Smooth muscle cell (in vitro differentiated cells): Measurements from ENCODE around the gene DNTT. TPM values are rescaled to one million over a fixed set of nuclear protein-coding genes. Genes with fewer than 3 reads are reported as not detected.
A peak's percentile ranks its signal among the peaks of the same experiment; 100 is the strongest.

Experiments
- DNase-seq: peaks from one replicate; lab custom pipeline; 2025; ENCODE audit not compliant: unreplicated experiment; lab: John Stamatoyannopoulos, UW
- H2AFZ ChIP-seq: fragments of 200-600 bp; sonication (generic); 2 replicates; pipeline ENCODE4 v1.6.0; 2016; ENCODE audit warnings: antibody characterized with exemption, low read depth, mild to moderate bottlenecking
- H3F3A ChIP-seq: fragments of 200-600 bp; sonication (generic); 2 replicates; pipeline ENCODE4 v1.6.0; 2017; ENCODE audit warnings: antibody characterized with exemption, low read depth
- H3K27ac ChIP-seq: fragments of 200-600 bp; sonication (generic); 2 replicates; pipeline ENCODE4 v1.5.1; 2016; ENCODE audit warnings: low read depth, mild to moderate bottlenecking
- H3K27me3 ChIP-seq: fragments of 200-600 bp; sonication (generic); 2 replicates; pipeline ENCODE4 v1.6.1; 2016; ENCODE audit warnings: low read depth, mild to moderate bottlenecking
- H3K36me3 ChIP-seq: fragments of 200-600 bp; sonication (generic); 2 replicates; pipeline ENCODE4 v1.5.1; 2016; ENCODE audit warnings: low read depth
- H3K4me1 ChIP-seq: fragments of 200-600 bp; sonication (generic); 2 replicates; pipeline ENCODE4 v1.5.1; 2016; ENCODE audit warnings: low read depth
- H3K4me2 ChIP-seq: fragments of 200-600 bp; sonication (generic); 2 replicates; pipeline ENCODE4 v1.6.0; 2016; ENCODE audit warnings: mild to moderate bottlenecking
- H3K4me3 ChIP-seq: fragments of 200-600 bp; sonication (generic); 2 replicates; pipeline ENCODE4 v1.5.1; 2016; ENCODE audit warnings: mild to moderate bottlenecking
- H3K79me2 ChIP-seq: fragments of 200-600 bp; sonication (generic); 2 replicates; pipeline ENCODE4 v1.6.0; 2016; ENCODE audit warnings: low read depth, mild to moderate bottlenecking
- H3K9ac ChIP-seq: fragments of 200-600 bp; sonication (generic); 2 replicates; pipeline ENCODE4 v1.6.0; 2016; ENCODE audit warnings: low read depth
- H3K9me3 ChIP-seq: fragments of 200-600 bp; sonication (generic); replicated peaks from 2 replicates; pipeline ENCODE4 v1.5.1; 2016; ENCODE audit warnings: low read depth
- H4K20me1 ChIP-seq: fragments of 200-600 bp; sonication (generic); 2 replicates; pipeline ENCODE4 v1.6.0; 2016; ENCODE audit warnings: low read depth
- WGBS: methylation state at CpG from one replicate; pipeline ENCODE4 v1.1.7; 2016; ENCODE audit warnings: low lambda C conversion rate; 5-methylcytosine and 5-hydroxymethylcytosine counted together
- polyA plus RNA-seq: library from polyadenylated mRNA; unstranded; fragments of >200 nt; fragmentation: Nextera tagmentation; extraction: Ambion mirVana; gene quantifications from 2 replicates; pipeline ENCODE4 v1.2.1, GENCODE V29; 2016
- total RNA-seq: library from RNA; depleted of rRNA; stranded (reverse); fragments of >200 nt; gene quantifications from 2 replicates; pipeline ENCODE4 v1.2.3, GENCODE V29; 2014
- TF ChIP-seq, protein P1 (sequence below): fragments of 200-600 bp; sonication (generic); IDR thresholded peaks from 2 replicates; pipeline ENCODE4 v1.5.1; 2017; ENCODE audit warnings: borderline replicate concordance, mild to moderate bottlenecking, antibody characterized with exemption; ENCODE audit not compliant: insufficient read depth, poor library complexity, severe bottlenecking

Gene DNTT
- total and polyA plus RNA-seq, 2 experiments from 2014 or later, result not detected

DNA sequence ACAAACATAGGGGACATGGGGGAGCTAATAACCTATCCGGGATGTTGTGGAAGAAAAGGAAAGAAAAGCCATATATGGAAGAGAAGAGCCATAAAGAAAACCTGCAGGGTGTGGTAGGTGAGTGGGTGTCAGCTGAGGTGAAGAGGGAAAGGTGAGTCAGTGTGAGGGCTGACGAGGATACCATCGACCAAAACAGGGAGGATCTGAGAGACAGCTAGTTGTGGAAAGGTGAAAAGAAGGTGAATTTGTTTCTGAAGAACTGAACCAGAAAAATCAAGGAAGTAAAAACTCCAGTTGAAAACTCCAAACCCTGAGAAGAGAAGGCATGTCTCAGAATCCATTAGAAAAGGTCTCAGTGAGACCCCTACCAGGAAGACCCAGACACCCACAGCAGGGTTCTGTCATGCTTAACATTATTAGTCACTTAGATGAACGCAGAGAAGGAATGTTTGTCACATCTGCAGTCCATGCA lies 37.0 kb upstream of the DNTT start:
- Histone ChIP-seq H3K9me3 (no peaks in the 10 kb centered on the region), H3K9ac (no peak overlapping the region), H3F3A (no peaks in the 10 kb centered on the region), H2AFZ (no peak overlapping the region), H3K4me2 (no peak overlapping the region), H3K4me1 (no peaks in the 10 kb centered on the region), H4K20me1 (no peaks in the 10 kb centered on the region), H3K36me3 (no peaks in the 10 kb centered on the region), H3K4me3 (no peak overlapping the region), H3K27ac (peak overlapping the region; percentile 29), H3K27me3 (no peaks in the 10 kb centered on the region), H3K79me2 (no peaks in the 10 kb centered on the region)
- 59% methylated on average over 4 of the region's 4 CpGs for WGBS
- no peak for DNase-seq
- TF ChIP-seq, protein P1, sequence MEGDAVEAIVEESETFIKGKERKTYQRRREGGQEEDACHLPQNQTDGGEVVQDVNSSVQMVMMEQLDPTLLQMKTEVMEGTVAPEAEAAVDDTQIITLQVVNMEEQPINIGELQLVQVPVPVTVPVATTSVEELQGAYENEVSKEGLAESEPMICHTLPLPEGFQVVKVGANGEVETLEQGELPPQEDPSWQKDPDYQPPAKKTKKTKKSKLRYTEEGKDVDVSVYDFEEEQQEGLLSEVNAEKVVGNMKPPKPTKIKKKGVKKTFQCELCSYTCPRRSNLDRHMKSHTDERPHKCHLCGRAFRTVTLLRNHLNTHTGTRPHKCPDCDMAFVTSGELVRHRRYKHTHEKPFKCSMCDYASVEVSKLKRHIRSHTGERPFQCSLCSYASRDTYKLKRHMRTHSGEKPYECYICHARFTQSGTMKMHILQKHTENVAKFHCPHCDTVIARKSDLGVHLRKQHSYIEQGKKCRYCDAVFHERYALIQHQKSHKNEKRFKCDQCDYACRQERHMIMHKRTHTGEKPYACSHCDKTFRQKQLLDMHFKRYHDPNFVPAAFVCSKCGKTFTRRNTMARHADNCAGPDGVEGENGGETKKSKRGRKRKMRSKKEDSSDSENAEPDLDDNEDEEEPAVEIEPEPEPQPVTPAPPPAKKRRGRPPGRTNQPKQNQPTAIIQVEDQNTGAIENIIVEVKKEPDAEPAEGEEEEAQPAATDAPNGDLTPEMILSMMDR, result no peak

DNA sequence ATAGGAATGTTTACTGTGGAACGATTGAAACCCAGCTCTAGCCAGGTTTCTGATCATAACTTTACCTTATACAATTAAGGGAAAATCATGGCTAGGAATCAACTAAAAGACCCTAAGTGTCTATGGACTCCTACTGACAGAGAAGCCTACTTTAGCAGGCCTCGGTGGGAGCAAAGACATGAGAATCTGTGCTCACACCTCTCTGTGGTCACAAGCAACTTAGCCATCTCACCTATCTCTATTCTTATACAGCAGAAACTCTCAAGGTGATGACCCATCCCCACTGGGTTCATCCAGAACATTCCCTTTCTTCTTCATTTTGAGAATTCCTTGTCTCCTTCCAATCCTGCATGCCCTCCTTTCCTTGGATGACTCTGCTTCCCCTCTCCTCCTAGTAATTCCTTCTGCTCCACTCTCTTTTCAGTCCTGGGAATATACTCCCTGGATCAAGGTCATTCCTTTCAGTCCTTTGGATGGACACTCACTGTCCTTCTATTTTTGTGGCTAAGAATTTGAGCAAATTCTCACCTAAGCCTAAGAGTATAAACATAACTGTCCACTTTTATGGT lies 35.8 kb upstream of the DNTT start:
- 93% methylated on average over 2 of the region's 2 CpGs for WGBS
- H3K79me2 ChIP-seq, result no peaks in the 10 kb centered on the region
- no peak overlapping the region for H2AFZ ChIP-seq
- no peak overlapping the region for H3K9ac ChIP-seq
- no peak for DNase-seq
- no peaks in the 10 kb centered on the region for H3F3A ChIP-seq
- TF ChIP-seq, protein P1, result no peak
- H3K4me2 ChIP-seq, result no peak overlapping the region
- no peaks in the 10 kb centered on the region for H3K4me1 ChIP-seq
- no peaks in the 10 kb centered on the region for H4K20me1 ChIP-seq
- no peaks in the 10 kb centered on the region for H3K27me3 ChIP-seq
- H3K36me3 ChIP-seq, result no peaks in the 10 kb centered on the region
- no peak overlapping the region for H3K27ac ChIP-seq
- no peak overlapping the region for H3K4me3 ChIP-seq
- no peaks in the 10 kb centered on the region for H3K9me3 ChIP-seq

DNA sequence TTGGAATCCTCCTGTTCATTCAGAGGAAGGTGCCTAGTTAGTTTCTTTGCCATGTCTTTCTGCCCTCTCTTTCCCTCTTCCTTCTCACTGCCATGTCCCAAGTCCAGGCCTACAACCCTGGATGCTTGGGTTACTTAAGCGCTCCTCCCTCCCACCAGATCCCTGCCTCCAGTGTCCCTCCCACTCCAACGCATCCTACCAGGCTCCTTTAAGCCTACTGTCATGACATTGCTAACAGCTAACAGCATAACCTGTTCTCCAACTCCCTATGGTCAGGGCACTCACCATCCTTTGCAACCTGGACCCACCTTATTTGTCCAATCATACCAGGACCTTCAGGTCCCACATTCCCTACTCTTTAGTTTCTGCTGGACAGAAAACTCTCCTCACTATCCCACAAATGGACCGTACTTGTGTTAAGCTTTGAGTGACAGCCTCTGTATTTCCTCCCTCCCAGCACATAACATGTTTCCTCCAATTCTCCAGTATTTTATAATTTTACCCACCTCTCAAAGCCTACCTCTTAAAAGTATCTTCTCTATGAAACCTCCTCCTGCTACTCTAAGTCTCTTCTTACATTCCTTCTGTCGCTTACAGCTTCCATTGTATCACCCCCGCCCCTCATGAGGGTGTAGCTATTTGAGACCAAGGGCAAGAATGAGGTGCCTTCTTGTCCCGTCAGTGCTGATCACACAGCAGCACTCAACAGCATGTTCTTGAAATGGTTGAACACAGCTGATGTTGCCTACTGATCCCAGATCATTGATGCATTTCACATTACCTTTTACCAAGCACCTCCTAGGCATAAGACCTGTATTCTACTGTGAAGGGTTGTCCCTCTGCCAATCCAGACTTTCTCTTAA lies 34.6 kb upstream of the DNTT start:
- no peaks in the 10 kb centered on the region for H3K36me3 ChIP-seq
- WGBS, result 87% methylated on average over 6 of the region's 6 CpGs
- no peaks in the 10 kb centered on the region for H3K4me1 ChIP-seq
- no peak for DNase-seq
- H3K27ac ChIP-seq, result no peak overlapping the region
- H2AFZ ChIP-seq, result no peak overlapping the region
- no peaks in the 10 kb centered on the region for H4K20me1 ChIP-seq
- no peaks in the 10 kb centered on the region for H3F3A ChIP-seq
- H3K4me3 ChIP-seq, result no peak overlapping the region
- no peak overlapping the region for H3K4me2 ChIP-seq
- no peaks in the 10 kb centered on the region for H3K79me2 ChIP-seq
- no peaks in the 10 kb centered on the region for H3K9me3 ChIP-seq
- H3K9ac ChIP-seq, result no peak overlapping the region
- no peaks in the 10 kb centered on the region for H3K27me3 ChIP-seq
- TF ChIP-seq, protein P1, result no peak

DNA sequence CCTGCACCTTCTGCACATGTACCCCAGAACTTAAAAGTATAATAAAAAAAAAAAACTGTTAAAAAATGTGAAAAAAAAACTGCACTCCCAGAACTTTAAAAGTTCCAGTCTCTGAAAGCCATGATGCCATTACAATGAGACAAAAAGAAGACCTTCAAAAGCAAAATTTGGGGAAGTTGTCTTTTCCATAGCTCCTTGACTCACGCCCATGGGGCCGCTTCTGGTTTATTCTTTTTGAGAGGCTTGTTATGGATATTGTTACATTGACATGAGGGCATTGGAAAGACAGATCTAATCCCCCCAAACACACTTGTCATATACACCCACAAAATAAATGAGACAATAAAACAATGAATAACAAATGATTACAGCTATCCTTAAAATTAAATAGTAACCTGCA lies 33.7 kb upstream of the DNTT start:
- H3K4me1 ChIP-seq, result no peaks in the 10 kb centered on the region
- no peak overlapping the region for H2AFZ ChIP-seq
- H3K36me3 ChIP-seq, result no peaks in the 10 kb centered on the region
- H4K20me1 ChIP-seq, result no peaks in the 10 kb centered on the region
- no peak overlapping the region for H3K9ac ChIP-seq
- TF ChIP-seq, protein P1, result no peak
- no peak for DNase-seq
- no peaks in the 10 kb centered on the region for H3K9me3 ChIP-seq
- peak overlapping the region; percentile 28 for H3K4me3 ChIP-seq
- no peaks in the 10 kb centered on the region for H3F3A ChIP-seq
- H3K27ac ChIP-seq, result no peak overlapping the region
- WGBS, result 96% methylated on average over 2 of the region's 2 CpGs
- H3K27me3 ChIP-seq, result no peaks in the 10 kb centered on the region
- H3K4me2 ChIP-seq, result no peak overlapping the region
- H3K79me2 ChIP-seq, result no peaks in the 10 kb centered on the region
